CD14-positive monocyte (primary cell): Measurements from ENCODE around the gene ABCA4. TPM values are rescaled to one million over a fixed set of nuclear protein-coding genes. Genes with fewer than 3 reads are reported as not detected.

Experiments
- DNase-seq, 3 donors: peaks; one replicate each; pipeline ENCODE4 v3.0.0-alpha.2; 2011 to 2022
- H2AFZ ChIP-seq: 2 replicates; pipeline ENCODE4 v1.6.0; 2012; ENCODE audit warnings: mild to moderate bottlenecking, low read depth, low read length, inconsistent platforms; ENCODE audit not compliant: insufficient read depth, poor library complexity, severe bottlenecking
- H3K27ac ChIP-seq, 2 donors: 1 replicate in 1 of 2; 2 replicates in 1 of 2; pipeline ENCODE4 v1.5.1; 2012 to 2013; ENCODE audit warnings: low read length in 2 of 2, control low read depth in 1 of 2, inconsistent platforms in 1 of 2, low read depth in 1 of 2, mild to moderate bottlenecking in 1 of 2
- H3K27me3 ChIP-seq, 2 donors: one replicate each; pipeline versions ENCODE4 v1.6.0 to v1.6.1; 2011 to 2013; ENCODE audit warnings: low read length in 2 of 2; ENCODE audit not compliant: control insufficient read depth in 2 of 2, insufficient read depth in 2 of 2
- H3K36me3 ChIP-seq, 2 donors: replicated peaks in 1 of 2; 1 replicate in 1 of 2; 2 replicates in 1 of 2; pipeline versions ENCODE4 v1.5.1 to v1.6.1; 2012 to 2013; ENCODE audit warnings: low read length in 2 of 2, control low read depth in 1 of 2, inconsistent platforms in 1 of 2, mild to moderate bottlenecking in 1 of 2; ENCODE audit not compliant: insufficient read depth in 2 of 2, control insufficient read depth in 1 of 2
- H3K4me1 ChIP-seq, 2 donors: 1 replicate in 1 of 2; 2 replicates in 1 of 2; pipeline versions ENCODE4 v1.5.1 to v1.6.1; 2012 to 2013; ENCODE audit warnings: low read length in 2 of 2, control low read depth in 1 of 2, inconsistent platforms in 1 of 2, mild to moderate bottlenecking in 1 of 2, moderate library complexity in 1 of 2; ENCODE audit not compliant: insufficient read depth in 2 of 2, control insufficient read depth in 1 of 2
- H3K4me2 ChIP-seq: replicated peaks from 2 replicates; pipeline ENCODE3; 2012; ENCODE audit warnings: low read length, moderate library complexity, mild to moderate bottlenecking; ENCODE audit not compliant: poor library complexity, severe bottlenecking; ENCODE audit errors: extremely low read depth
- H3K4me3 ChIP-seq, 3 experiments: fragments of 200-600 bp in 1 of 3; sonication (generic) in 1 of 3; replicated peaks in 1 of 3; 1 replicate in 2 of 3; 2 replicates in 1 of 3; pipeline ENCODE4 v1.5.1; 2011 to 2013; ENCODE audit warnings: low read length in 3 of 3, mild to moderate bottlenecking in 3 of 3, control low read depth in 2 of 3, low read depth in 2 of 3, inconsistent platforms in 1 of 3, moderate library complexity in 1 of 3
- H3K79me2 ChIP-seq: 2 replicates; pipeline ENCODE4 v1.6.0; 2012; ENCODE audit warnings: mild to moderate bottlenecking, control low read depth, inconsistent platforms, low read length, moderate library complexity; ENCODE audit not compliant: insufficient read depth
- H3K9ac ChIP-seq: 2 replicates; pipeline ENCODE4 v1.6.0; 2017; ENCODE audit warnings: low read length, mild to moderate bottlenecking; ENCODE audit not compliant: insufficient read depth, poor library complexity, severe bottlenecking
- H3K9me3 ChIP-seq, 2 donors: replicated peaks in 1 of 2; 1 replicate in 1 of 2; 2 replicates in 1 of 2; pipeline versions ENCODE4 v1.5.1 to v1.6.1; 2012 to 2013; ENCODE audit warnings: low read length in 2 of 2, control low read depth in 1 of 2; ENCODE audit not compliant: control insufficient read depth in 1 of 2, insufficient read depth in 1 of 2
- H4K20me1 ChIP-seq: 2 replicates; pipeline ENCODE4 v1.6.0; 2012; ENCODE audit warnings: mild to moderate bottlenecking, low read length, control low read depth, moderate library complexity; ENCODE audit not compliant: insufficient read depth
- H3K27ac Mint-ChIP-seq, 7 donors: one replicate each; pipeline ENCODE4 v1.8.0; 2020; ENCODE audit warnings: mild to moderate bottlenecking in 7 of 7, mixed read lengths in 7 of 7, moderate library complexity in 6 of 7, inconsistent platforms in 2 of 7
- H3K27me3 Mint-ChIP-seq, 3 donors: one replicate each; pipeline ENCODE4 v1.8.0; 2021 to 2022; ENCODE audit warnings: low read depth in 3 of 3, mild to moderate bottlenecking in 3 of 3, mixed read lengths in 3 of 3, moderate library complexity in 3 of 3, inconsistent platforms in 1 of 3
- H3K36me3 Mint-ChIP-seq, 2 donors: one replicate each; pipeline ENCODE4 v1.8.0; 2020; ENCODE audit warnings: mixed read lengths in 2 of 2, inconsistent platforms in 1 of 2, mild to moderate bottlenecking in 1 of 2
- H3K4me1 Mint-ChIP-seq: one replicate; pipeline ENCODE4 v1.8.0; 2020; ENCODE audit warnings: mild to moderate bottlenecking, mixed read lengths
- H3K4me3 Mint-ChIP-seq, 2 donors: one replicate each; pipeline ENCODE4 v1.8.0; 2020; ENCODE audit warnings: mild to moderate bottlenecking in 2 of 2, mixed read lengths in 2 of 2, moderate library complexity in 1 of 2
- H3K9me3 Mint-ChIP-seq, 7 donors: one replicate each; pipeline ENCODE4 v1.8.0; 2020 to 2022; ENCODE audit warnings: mixed read lengths in 7 of 7, mild to moderate bottlenecking in 6 of 7, moderate library complexity in 6 of 7, inconsistent platforms in 2 of 7
- CTCF ChIP-seq: fragments of 200-600 bp; IDR thresholded peaks from one replicate; pipeline ENCODE4 v1.8.0; 2022; ENCODE audit warnings: antibody characterized with exemption, mild to moderate bottlenecking
- WGBS: methylation state at CpG from one replicate; pipeline ENCODE4 v1.1.5; 2013; ENCODE audit warnings: missing lambda C conversion rate; ENCODE audit not compliant: insufficient coverage; 5-methylcytosine and 5-hydroxymethylcytosine counted together
- intact Hi-C, 2 donors: fragments of 100-400 bp; cut with micrococcal nuclease; formaldehyde crosslinking; loops; one replicate each; pipeline versions ENCODE4 v1.15.0 to v1.15.1; 2023
- polyA plus RNA-seq, 3 donors: library from polyadenylated mRNA; depleted of rRNA in 1 of 3; unstranded in 2 of 3; stranded (reverse) in 1 of 3; fragments of 300-500 nt in 2 of 3; fragments of >200 nt in 1 of 3; fragmentation: Illumina TruSeq in 2 of 3; gene quantifications; 1 replicate in 2 of 3; 2 replicates in 1 of 3; pipeline ENCODE4 v1.2.3, GENCODE V29; 2012 to 2021

The ABCA4 gene
- polyA plus RNA-seq, 3 donors = not detected

GRCh38 chr1:94015489-94015817 lies 105.5 kb downstream of the ABCA4 start:
- Mint-ChIP-seq H3K4me1 (peaks cover 34% of the 10 kb centered on the region), H3K4me3 (no peak overlapping the region), H3K9me3 (peaks cover 0 to 4% (median 2%) of the 10 kb centered on the region in 7 donors), H3K36me3 (no peaks in the 10 kb centered on the region), H3K27me3 (peaks cover 0 to 4% (median 2%) of the 10 kb centered on the region in 3 donors), H3K27ac (no peak overlapping the region)
- TF ChIP-seq CTCF = no peak
- Histone ChIP-seq H3K27me3 (no peaks in the 10 kb centered on the region), H3K4me1 (peaks cover 10 to 18% of the 10 kb centered on the region in 2 donors), H2AFZ (no peak overlapping the region), H3K27ac (no peak overlapping the region), H3K9me3 (no peaks in the 10 kb centered on the region), H3K4me2 (no peak overlapping the region), H3K36me3 (no peaks in the 10 kb centered on the region), H3K79me2 (no peaks in the 10 kb centered on the region), H3K4me3 (no peak overlapping the region), H4K20me1 (no peaks in the 10 kb centered on the region), H3K9ac (no peak overlapping the region)
- intact Hi-C loops = no loop called here
- 100% methylated on average over 1 of the region's 3 CpGs for WGBS
- no peak for DNase-seq

GRCh38 chr1:94014635-94015488 lies 106.1 kb downstream of the ABCA4 start:
- Histone ChIP-seq H3K79me2 (no peaks in the 10 kb centered on the region), H3K27me3 (no peaks in the 10 kb centered on the region), H2AFZ (no peak overlapping the region), H3K36me3 (no peaks in the 10 kb centered on the region), H3K4me2 (no peak overlapping the region), H4K20me1 (no peaks in the 10 kb centered on the region), H3K9me3 (no peaks in the 10 kb centered on the region), H3K4me1 (peaks cover 10 to 18% of the 10 kb centered on the region in 2 donors), H3K9ac (no peak overlapping the region), H3K4me3 (no peak overlapping the region), H3K27ac (no peak overlapping the region)
- no peak for TF ChIP-seq CTCF
- WGBS = 98% methylated on average over 4 of the region's 6 CpGs
- Mint-ChIP-seq H3K27me3 (peaks cover 0 to 4% (median 2%) of the 10 kb centered on the region in 3 donors), H3K36me3 (no peaks in the 10 kb centered on the region), H3K9me3 (peaks cover 0 to 4% (median 2%) of the 10 kb centered on the region in 7 donors), H3K27ac (peak overlapping the region in 1 of 7 donors; percentile 7), H3K4me3 (no peak overlapping the region), H3K4me1 (peaks cover 34% of the 10 kb centered on the region)
- intact Hi-C loops = no loop called here
- peak in 2 of 3 donors; percentile 7 to 46 for DNase-seq
